Muscle of leg (tissue), 11 donors: ENCODE data around the gene C11orf97. TPM values are rescaled to one million over a fixed set of nuclear protein-coding genes. Genes with fewer than 3 reads are reported as not detected.
A peak's percentile ranks its signal among the peaks of the same experiment; 100 is the strongest.
"Not testable (repeated sequence)": the region's sequence is repeated elsewhere in the genome, so short reads cannot be mapped to it uniquely, and the experiment has no call there.

Source experiments
- DNase-seq: peaks from one replicate; pipeline ENCODE4 v3.0.0; 2013
- H3K27ac ChIP-seq: one replicate; pipeline ENCODE4 v1.5.1; 2013; ENCODE audit warnings: mild to moderate bottlenecking, low read length, control low read depth
- H3K27me3 ChIP-seq: one replicate; pipeline ENCODE4 v1.6.1; 2013; ENCODE audit warnings: low read length; ENCODE audit not compliant: control insufficient read depth, insufficient read depth
- H3K36me3 ChIP-seq: one replicate; pipeline ENCODE4 v1.6.1; 2013; ENCODE audit warnings: low read length; ENCODE audit not compliant: control insufficient read depth, insufficient read depth
- H3K4me1 ChIP-seq: one replicate; pipeline ENCODE4 v1.6.1; 2013; ENCODE audit warnings: low read length; ENCODE audit not compliant: control insufficient read depth, insufficient read depth
- H3K4me3 ChIP-seq: one replicate; pipeline ENCODE4 v1.5.1; 2013; ENCODE audit warnings: low read length, control low read depth
- H3K9me3 ChIP-seq: replicated peaks from 2 replicates; pipeline ENCODE4 v1.6.1; 2013; ENCODE audit warnings: low read depth, low read length; ENCODE audit not compliant: control insufficient read depth
- WGBS: methylation state at CpG from one replicate; pipeline ENCODE4 v1.1.5; 2013; ENCODE audit warnings: missing lambda C conversion rate; ENCODE audit not compliant: insufficient coverage; 5-methylcytosine and 5-hydroxymethylcytosine counted together
- polyA plus RNA-seq, 8 donors: library from polyadenylated mRNA; unstranded; fragments of 120-200 nt; gene quantifications; one replicate each; pipeline versions ENCODE4 v1.2.1 to v1.2.3, GENCODE V29; 2013; ENCODE audit warnings: inconsistent platforms in 1 of 8, low replicate concordance in 1 of 8; ENCODE audit not compliant: insufficient read length in 8 of 8, insufficient read depth in 1 of 8
- total RNA-seq: library from RNA; stranded (reverse); fragments of 120-200 nt; gene quantifications from one replicate; pipeline ENCODE4 v1.2.4, GENCODE V29; 2013

The C11orf97 gene
- total and polyA plus RNA-seq, 9 donors: not detected

- no peak for DNase-seq
Measured at GRCh38 chr11:94501522-94501921, 10.7 kb upstream of the C11orf97 start.

GRCh38 chr11:94504689-94505293 is 7.5 kb upstream of the C11orf97 start:
- peaks cover 4% of the 10 kb centered on the region for H3K36me3 ChIP-seq
- H3K27me3 ChIP-seq: peaks cover 2% of the 10 kb centered on the region
- peak; percentile 54 for DNase-seq
- H3K4me1 ChIP-seq: no peaks in the 10 kb centered on the region
- H3K27ac ChIP-seq: no peak overlapping the region
- no peak overlapping the region for H3K4me3 ChIP-seq
- no CpG with 5 or more reads among the region's 3 CpGs for WGBS
- no peaks in the 10 kb centered on the region for H3K9me3 ChIP-seq

More at GRCh38 chr11:94501522-94501921, 10.7 kb upstream of the C11orf97 start:
- H3K9me3 ChIP-seq: no peaks in the 10 kb centered on the region
- peaks cover 1% of the 10 kb centered on the region for H3K27me3 ChIP-seq
- WGBS: no CpG with 5 or more reads among the region's 2 CpGs
- H3K4me3 ChIP-seq: no peak overlapping the region
- no peak overlapping the region for H3K27ac ChIP-seq
- no peaks in the 10 kb centered on the region for H3K4me1 ChIP-seq
- peaks cover 9% of the 10 kb centered on the region for H3K36me3 ChIP-seq

GRCh38 chr11:94506513-94506912 is 5.7 kb upstream of the C11orf97 start:
- H3K4me1 ChIP-seq, H3K27ac ChIP-seq, H3K4me3 ChIP-seq, H3K9me3 ChIP-seq, H3K36me3 ChIP-seq, H3K27me3 ChIP-seq, DNase-seq: not testable (repeated sequence)
- WGBS: no CpG with 5 or more reads among the region's 5 CpGs

GRCh38 chr11:94507485-94507884 is 4.8 kb upstream of the C11orf97 start:
- WGBS: no CpG with 5 or more reads among the region's 4 CpGs
- no peaks in the 10 kb centered on the region for H3K36me3 ChIP-seq

DNA sequence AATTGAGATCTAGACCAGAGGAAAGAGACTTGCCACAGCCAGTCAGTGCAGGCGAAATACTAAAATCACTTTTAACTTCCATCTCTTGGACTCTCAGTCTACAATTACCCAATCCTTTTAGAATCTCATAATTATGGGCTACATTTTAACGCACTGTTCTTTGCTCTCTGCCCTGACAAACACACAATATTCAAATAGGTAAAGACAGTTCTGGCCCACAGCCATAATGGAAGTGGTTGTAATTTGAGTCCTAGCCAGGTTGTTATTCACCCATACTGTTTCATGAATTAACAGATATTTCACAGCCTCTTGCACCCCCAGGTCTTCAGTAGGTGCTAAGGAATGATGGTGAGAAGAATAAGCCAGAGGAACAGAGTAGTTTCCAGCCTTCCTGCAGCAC is 830 bp downstream of the C11orf97 start:
- H3K4me1 ChIP-seq: peaks cover 8% of the 10 kb centered on the region
- H3K4me3 ChIP-seq: no peak overlapping the region
- DNase-seq: no peak
- no peak overlapping the region for H3K27ac ChIP-seq
- H3K27me3 ChIP-seq: peaks cover 8% of the 10 kb centered on the region
- H3K9me3 ChIP-seq: no peaks in the 10 kb centered on the region
- H3K36me3 ChIP-seq: no peaks in the 10 kb centered on the region
- no CpG with 5 or more reads among the region's 2 CpGs for WGBS

More at GRCh38 chr11:94507485-94507884, 4.8 kb upstream of the C11orf97 start:
- H3K4me3 ChIP-seq: no peak overlapping the region
- H3K9me3 ChIP-seq: no peaks in the 10 kb centered on the region
- peaks cover 5% of the 10 kb centered on the region for H3K4me1 ChIP-seq
- no peak overlapping the region for H3K27ac ChIP-seq
- no peak for DNase-seq
- H3K27me3 ChIP-seq: peaks cover 9% of the 10 kb centered on the region

- Histone ChIP-seq H3K9me3 (no peaks in the 10 kb centered on the region), H3K36me3 (no peaks in the 10 kb centered on the region), H3K4me1 (peaks cover 8% of the 10 kb centered on the region), H3K27me3 (peaks cover 8% of the 10 kb centered on the region), H3K27ac (no peak overlapping the region), H3K4me3 (no peak overlapping the region)
- 50% methylated on average over 1 of the region's 2 CpGs for WGBS
- DNase-seq: no peak
Measured at GRCh38 chr11:94515398-94515797, 3.1 kb downstream of the C11orf97 start.

- Histone ChIP-seq H3K36me3 (no peaks in the 10 kb centered on the region), H3K9me3 (no peaks in the 10 kb centered on the region), H3K4me3 (no peak overlapping the region), H3K27ac (no peak overlapping the region), H3K4me1 (peaks cover 8% of the 10 kb centered on the region), H3K27me3 (peaks cover 8% of the 10 kb centered on the region)
- 44% methylated on average over 1 of the region's 1 CpG for WGBS
- no peak for DNase-seq
Measured at GRCh38 chr11:94516725-94517124, 4.5 kb downstream of the C11orf97 start.

DNA sequence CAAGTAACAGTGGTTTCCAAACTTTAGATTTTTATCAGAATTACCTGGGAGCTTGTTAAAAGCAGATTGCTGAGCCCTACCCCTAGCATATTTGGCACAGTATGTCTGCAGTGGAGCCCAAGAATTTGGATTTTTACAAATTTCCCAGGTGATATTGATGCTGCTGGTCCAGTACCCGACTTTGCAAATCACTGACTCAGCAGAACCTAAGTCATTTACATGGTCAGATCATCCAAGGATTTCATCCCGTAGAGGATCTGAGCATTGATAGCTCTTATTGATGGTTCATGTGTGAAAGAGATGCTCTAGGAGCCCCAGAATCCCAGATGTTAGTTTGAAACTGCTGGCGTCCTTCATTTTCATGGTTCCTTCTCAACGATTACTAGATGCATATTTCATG is 6.0 kb downstream of the C11orf97 start:
- Histone ChIP-seq H3K36me3 (no peaks in the 10 kb centered on the region), H3K27me3 (no peaks in the 10 kb centered on the region), H3K4me1 (no peaks in the 10 kb centered on the region), H3K4me3 (no peak overlapping the region), H3K27ac (no peak overlapping the region), H3K9me3 (no peaks in the 10 kb centered on the region)
- WGBS: no CpG with 5 or more reads among the region's 4 CpGs
- DNase-seq: no peak

GRCh38 chr11:94519478-94520084 is 7.3 kb downstream of the C11orf97 start:
- Histone ChIP-seq H3K4me3 (no peak overlapping the region), H3K27ac (no peak overlapping the region), H3K4me1 (no peaks in the 10 kb centered on the region), H3K36me3 (no peaks in the 10 kb centered on the region), H3K27me3 (no peaks in the 10 kb centered on the region), H3K9me3 (no peaks in the 10 kb centered on the region)
- peak; percentile 65 for DNase-seq
- WGBS: no CpG with 5 or more reads among the region's 5 CpGs

GRCh38 chr11:94521684-94522083 is 9.4 kb downstream of the C11orf97 start:
- Histone ChIP-seq H3K4me1 (peaks cover 4% of the 10 kb centered on the region), H3K27me3 (no peaks in the 10 kb centered on the region), H3K36me3 (no peaks in the 10 kb centered on the region), H3K27ac (no peak overlapping the region), H3K4me3 (no peak overlapping the region), H3K9me3 (no peaks in the 10 kb centered on the region)
- DNase-seq: no peak
- 68% methylated on average over 5 of the region's 5 CpGs for whole genome bisulfite sequencing
